Endothelial cell of umbilical vein (primary cell): ENCODE data around the gene SYTL3. TPM values are rescaled to one million over a fixed set of nuclear protein-coding genes. Genes with fewer than 3 reads are reported as not detected.

Experiments used
- BruUV-seq: library from RNA; stranded (reverse); fragments of 400-500 nt; replicated peaks from 2 replicates; lab custom pipeline; 2021; lab: Mats Ljungman, UMichigan
- CTCF ChIA-PET: fragments of 300-600, 350-600 bp; sonication (Branson Sonifier 250); formaldehyde crosslinking; loops from one replicate; lab custom pipeline; 2021; ENCODE audit warnings: antibody characterized with exemption, inconsistent platforms; lab: Charles Lee
- POLR2A ChIA-PET: fragments of 300-600, 350-600 bp; sonication (Branson Sonifier 250); formaldehyde crosslinking; loops from one replicate; lab custom pipeline; 2021; ENCODE audit warnings: antibody characterized with exemption, inconsistent platforms; lab: Charles Lee
- DNase-seq: peaks from one replicate; pipeline ENCODE4 v3.0.0-alpha.2; 2011; ENCODE audit warnings: low read depth, low spot score
- FAIRE-seq: peaks from 2 replicates; lab custom pipeline; 2011; peaks lifted over from hg19 to GRCh38; lab: Jason Lieb, UNC
- H2AFZ ChIP-seq: 2 replicates; pipeline ENCODE4 v1.6.0; 2012; ENCODE audit warnings: low read depth, low read length, control low read depth, inconsistent platforms
- H3K27ac ChIP-seq: 2 replicates; pipeline ENCODE4 v1.5.1; 2011; ENCODE audit warnings: low read depth, mild to moderate bottlenecking, control low read depth, low read length, moderate library complexity; ENCODE audit not compliant: insufficient read depth
- H3K27me3 ChIP-seq, 2 experiments: 2 replicates each; pipeline versions ENCODE4 v1.6.0 to v1.6.1; 2011; ENCODE audit warnings: low read length in 2 of 2, mixed read lengths in 1 of 2; ENCODE audit not compliant: control insufficient read depth in 2 of 2, insufficient read depth in 2 of 2
- H3K36me3 ChIP-seq, 2 experiments: 2 replicates in 1 of 2; 3 replicates in 1 of 2; pipeline ENCODE4 v1.5.1; 2011; ENCODE audit warnings: low read length in 2 of 2, mild to moderate bottlenecking in 1 of 2, moderate library complexity in 1 of 2; ENCODE audit not compliant: control insufficient read depth in 2 of 2, insufficient read depth in 2 of 2; ENCODE audit errors: extremely low read depth in 1 of 2
- H3K4me1 ChIP-seq: 3 replicates; pipeline ENCODE4 v1.5.1; 2011; ENCODE audit warnings: mild to moderate bottlenecking, low read length; ENCODE audit not compliant: control insufficient read depth, insufficient read depth; ENCODE audit errors: extremely low read depth
- H3K4me2 ChIP-seq: 2 replicates; pipeline ENCODE4 v1.6.1; 2011; ENCODE audit warnings: low read length, control low read depth, mixed read lengths; ENCODE audit not compliant: insufficient read depth
- H3K4me3 ChIP-seq, 3 experiments: fragments of 200-600 bp in 1 of 3; sonication (generic), shearing (Covaris generic) in 1 of 3; replicated peaks in 1 of 3; 2 replicates each; pipeline ENCODE4 v1.5.1; 2011 to 2016; ENCODE audit warnings: control low read depth in 3 of 3, low read length in 3 of 3, mild to moderate bottlenecking in 2 of 3, inconsistent platforms in 1 of 3, low read depth in 1 of 3, moderate library complexity in 1 of 3; ENCODE audit not compliant: insufficient read depth in 1 of 3
- H3K79me2 ChIP-seq: 2 replicates; pipeline ENCODE4 v1.6.0; 2012; ENCODE audit warnings: low read length, inconsistent platforms; ENCODE audit not compliant: control insufficient read depth, insufficient read depth
- H3K9ac ChIP-seq: replicated peaks from 2 replicates; pipeline ENCODE3; 2011; ENCODE audit warnings: low read length, control low read depth; ENCODE audit not compliant: insufficient read depth; ENCODE audit errors: extremely low read depth
- H3K9me1 ChIP-seq: replicated peaks from 3 replicates; pipeline ENCODE4 v1.6.0; 2011; ENCODE audit warnings: mild to moderate bottlenecking, low read length; ENCODE audit not compliant: control insufficient read depth, insufficient read depth; ENCODE audit errors: extremely low read depth
- H3K9me3 ChIP-seq: replicated peaks from 2 replicates; pipeline ENCODE4 v1.5.1; 2012; ENCODE audit warnings: low read length, inconsistent platforms; ENCODE audit not compliant: control insufficient read depth, insufficient read depth
- H4K20me1 ChIP-seq: replicated peaks from 2 replicates; pipeline ENCODE3; 2011; ENCODE audit warnings: mild to moderate bottlenecking, low read length; ENCODE audit not compliant: control insufficient read depth, insufficient read depth; ENCODE audit errors: extremely low read depth
- CTCF ChIP-seq, 2 donors: IDR thresholded peaks; 1 replicate in 1 of 2; 2 replicates in 1 of 2; pipeline ENCODE4 v1.5.1; 2011; ENCODE audit warnings: low read length in 2 of 2, mild to moderate bottlenecking in 2 of 2, moderate library complexity in 2 of 2, control low read depth in 1 of 2, inconsistent platforms in 1 of 2, low read depth in 1 of 2; ENCODE audit not compliant: insufficient read depth in 1 of 2; ENCODE audit errors: extremely low read depth in 1 of 2
- EZH2 ChIP-seq: IDR thresholded peaks from 2 replicates; pipeline ENCODE4 v1.6.1; 2012; ENCODE audit warnings: borderline replicate concordance, low read depth, mild to moderate bottlenecking, moderate library complexity, low read length, inconsistent platforms; ENCODE audit not compliant: severe bottlenecking
- FOS ChIP-seq: IDR thresholded peaks from 2 replicates; pipeline ENCODE4 v1.6.1; 2011; ENCODE audit warnings: mild to moderate bottlenecking, low read length, moderate library complexity, borderline replicate concordance; ENCODE audit not compliant: insufficient read depth
- GATA2 ChIP-seq: IDR thresholded peaks from 2 replicates; pipeline ENCODE4 v1.7.0; 2011; ENCODE audit warnings: low read depth, mild to moderate bottlenecking, moderate library complexity, mixed read lengths, low read length; ENCODE audit not compliant: insufficient read length, insufficient read depth
- JUN ChIP-seq: IDR thresholded peaks from 2 replicates; pipeline ENCODE4 v1.6.1; 2011; ENCODE audit warnings: borderline replicate concordance, low read depth; ENCODE audit not compliant: insufficient read length, insufficient read depth
- MAX ChIP-seq: IDR thresholded peaks from 2 replicates; pipeline ENCODE4 v1.6.1; 2011; ENCODE audit not compliant: insufficient read depth, insufficient read length
- MYC ChIP-seq: IDR thresholded peaks from one replicate; pipeline ENCODE4 v1.6.1; 2011; ENCODE audit warnings: mild to moderate bottlenecking, low read depth, low read length
- POLR2A ChIP-seq: IDR thresholded peaks from 2 replicates; pipeline ENCODE4 v1.6.1; 2012; ENCODE audit warnings: low read depth, mild to moderate bottlenecking, control low read depth, low read length
- POLR2AphosphoS5 ChIP-seq: IDR thresholded peaks from 2 replicates; pipeline ENCODE4 v1.6.1; 2012; ENCODE audit warnings: low read depth, mild to moderate bottlenecking, control low read depth, low read length, moderate library complexity; ENCODE audit not compliant: insufficient read depth
- dilution Hi-C: fragments of 300-500 bp; cut with MboI; formaldehyde crosslinking; loops from one replicate; pipeline ENCODE4 v1.15.0; 2019; ENCODE audit warnings: low sequenced_read_pairs; ENCODE audit not compliant: extremely low pct_ligation_motif_present
- intact Hi-C: fragments of 100-400 bp; cut with micrococcal nuclease; formaldehyde crosslinking; loops from one replicate; pipeline ENCODE4 v1.10.0; 2022
- polyA plus RNA-seq, 4 experiments: library from polyadenylated mRNA; depleted of rRNA in 3 of 4; stranded (reverse) in 3 of 4; unstranded in 1 of 4; fragments of >200 nt; gene quantifications; 2 replicates each; pipeline versions ENCODE4 v1.2.1 to v1.2.3, GENCODE V29; 2011 to 2012; ENCODE audit warnings: missing spikeins in 1 of 4
- total RNA-seq: library from RNA; stranded (reverse); gene quantifications from 2 replicates; pipeline ENCODE4 v1.2.3, GENCODE V29; 2021

Gene SYTL3
- total and polyA plus RNA-seq, 2 donors (not counting 3 experiments of a cell fraction or from before 2014, with no cell fraction given), result 0.59 to 0.77 TPM

GRCh38 chr6:158798311-158798710 is 148.5 kb downstream of the SYTL3 start:
- BruUV-seq, result no TSS peak
- intact Hi-C loops, result loop anchor here (2.0 kb wide), 1 partner anchor 18 kb away; no protein-coding TSS in a partner anchor

More at GRCh38 chr6:158798311-158798710, 148.5 kb downstream of the SYTL3 start:
- Histone ChIP-seq H3K9me1 (no peaks in the 10 kb centered on the region), H3K27ac (no peak overlapping the region), H3K4me2 (no peak overlapping the region), H4K20me1 (peaks cover 4% of the 10 kb centered on the region), H3K79me2 (peaks cover 98% of the 10 kb centered on the region), H3K4me1 (peaks cover 21% of the 10 kb centered on the region), H3K9me3 (no peaks in the 10 kb centered on the region), H2AFZ (no peak overlapping the region), H3K27me3 (no peaks in the 10 kb centered on the region), H3K4me3 (no peak overlapping the region), H3K36me3 (no peaks in the 10 kb centered on the region), H3K9ac (no peak overlapping the region)
- dilution Hi-C loops, result no loop called here
- no peak for TF ChIP-seq CTCF (IDR thresholded peaks at IDR 0.05; ENCODE audit: extremely low read depth in 1 of 2, insufficient read depth in 1 of 2, low read depth in 1 of 2, low read length in 2 of 2)
- TF ChIP-seq POLR2A, result no peak
- no peak for TF ChIP-seq MYC
- TF ChIP-seq EZH2, result no peak
- TF ChIP-seq POLR2AphosphoS5, result no peak
- no peak for TF ChIP-seq FOS
- TF ChIP-seq JUN, result no peak
- TF ChIP-seq GATA2, result no peak
- TF ChIP-seq MAX, result no peak
- DNase-seq, result no peak
- POLR2A ChIA-PET, result no interaction called here
- FAIRE-seq, result no peak
- CTCF ChIA-PET, result interaction anchor here (1.0 to 2.4 kb wide), 5 partner anchors 9 to 174 kb away, joined by 3 to 9 read pairs (median 4); no protein-coding TSS in a partner anchor
